GM12875 (cell line): ENCODE data around the gene RNH1.

Source experiments
- H3K4me3 ChIP-seq: one replicate; pipeline ENCODE4 v1.5.1; 2011; ENCODE audit warnings: low read depth, low read length, control low read depth
- CTCF ChIP-seq: IDR thresholded peaks from 2 replicates; pipeline ENCODE4 v1.5.1; 2011; ENCODE audit warnings: low read depth, mild to moderate bottlenecking, control low read depth, inconsistent platforms, low read length, moderate library complexity, borderline replicate concordance; ENCODE audit not compliant: insufficient read depth

RNH1 gene

GRCh38 chr11:490930-491260 lies 16.1 kb downstream of the RNH1 start:
- TF ChIP-seq CTCF = no peak
- H3K4me3 ChIP-seq = no peak overlapping the region

GRCh38 chr11:490186-490929 lies 16.7 kb downstream of the RNH1 start:
- no peak overlapping the region for H3K4me3 ChIP-seq
- TF ChIP-seq CTCF = no peak

GRCh38 chr11:489610-490185 lies 17.3 kb downstream of the RNH1 start:
- TF ChIP-seq CTCF = no peak
- no peak overlapping the region for H3K4me3 ChIP-seq

- no peak for TF ChIP-seq CTCF
- H3K4me3 ChIP-seq = no peak overlapping the region
These were observed 18.1 kb downstream of the RNH1 start for GRCh38 chr11:488992-489391.

- no peak for TF ChIP-seq CTCF
- no peak overlapping the region for H3K4me3 ChIP-seq
These were observed 18.5 kb downstream of the RNH1 start for GRCh38 chr11:488579-488978.

- no peak for TF ChIP-seq CTCF
- no peak overlapping the region for H3K4me3 ChIP-seq
These were observed 19.0 kb downstream of the RNH1 start for GRCh38 chr11:488062-488461.

- no peak overlapping the region for H3K4me3 ChIP-seq
- no peak for TF ChIP-seq CTCF
These were observed 19.4 kb downstream of the RNH1 start for GRCh38 chr11:487571-488021.
